HG03457 (cell line): ENCODE data around the gene SLC12A8.

ENCODE experiments used
- ATAC-seq: cut with Tn5 transposase; IDR thresholded peaks from one replicate; pipeline ENCODE4 v1.9.1; 2021; ENCODE audit warnings: moderate number of reproducible peaks; ENCODE audit not compliant: unreplicated experiment

Gene SLC12A8

GRCh38 chr3:125033616-125034015 is 178.9 kb downstream of the SLC12A8 start:
- ATAC-seq: no peak

GRCh38 chr3:125033135-125033534 is 179.4 kb downstream of the SLC12A8 start:
- ATAC-seq: no peak

- no peak for ATAC-seq
These were observed 179.9 kb downstream of the SLC12A8 start for GRCh38 chr3:125032683-125033082.
